ENCODE results near the gene PKN1. TPM values are rescaled to one million over a fixed set of nuclear protein-coding genes. Genes with fewer than 3 reads are reported as not detected.
"Not testable (repeated sequence)": the region's sequence is repeated elsewhere in the genome, so short reads cannot be mapped to it uniquely, and the experiment has no call there.

PKN1 gene
- total RNA-seq, 1 donor = 118 TPM

- no peaks in the 10 kb centered on the region for H3K27me3 ChIP-seq (ENCODE audit: insufficient read depth, low read length)
- peaks cover 34% of the 10 kb centered on the region for H3K4me1 ChIP-seq (ENCODE audit: insufficient read depth, low read length)
- no peak overlapping the region for H3K4me3 ChIP-seq (ENCODE audit: low read length)
- no peaks in the 10 kb centered on the region for H3K9me3 ChIP-seq (ENCODE audit: low read depth, low read length)
These were observed 30.6 kb upstream of the PKN1 start for GRCh38 chr19:14402332-14403144.

DNA sequence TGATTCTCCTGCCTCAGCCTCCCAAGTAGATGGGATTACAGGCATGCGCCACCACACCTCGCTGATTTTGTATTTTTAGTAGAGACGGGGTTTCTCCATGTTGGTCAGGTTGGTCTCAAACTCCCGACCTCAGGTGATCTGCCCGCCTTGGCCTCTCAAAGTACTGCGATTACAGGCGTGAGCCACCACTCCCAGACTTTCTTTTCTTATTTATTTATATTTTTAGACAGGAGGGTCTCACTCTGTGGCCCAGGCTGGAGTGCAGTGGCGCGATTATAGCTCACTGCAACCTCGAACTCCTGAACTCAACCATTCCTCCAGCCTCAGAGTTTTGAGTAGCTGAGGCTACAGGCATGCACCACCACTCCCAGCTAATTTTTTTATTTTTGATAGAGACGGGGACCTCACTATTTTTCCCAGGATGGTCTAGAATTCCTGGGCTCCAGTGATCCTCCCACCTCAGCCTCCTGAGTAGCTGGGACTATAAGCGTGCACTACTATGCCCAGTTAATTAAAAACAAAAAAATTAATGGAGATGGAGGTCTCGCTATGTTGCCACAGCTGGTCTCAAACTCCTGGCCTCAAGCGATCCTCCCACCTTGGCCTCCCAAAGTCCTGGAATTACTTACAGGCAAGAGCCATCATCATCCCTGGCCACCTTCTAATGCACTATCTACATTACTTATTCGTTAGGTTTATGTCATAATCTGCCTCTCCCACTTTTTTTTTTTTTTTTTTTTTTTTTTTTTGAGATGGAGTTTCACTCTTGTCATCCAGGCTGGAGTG, 29.8 kb upstream of the PKN1 start:
- H3K4me1 ChIP-seq (ENCODE audit: insufficient read depth, low read length) = peaks cover 34% of the 10 kb centered on the region
- not testable (repeated sequence) for H3K9me3 ChIP-seq (ENCODE audit: low read depth, low read length); H3K27me3 ChIP-seq (ENCODE audit: insufficient read depth, low read length); H3K4me3 ChIP-seq (ENCODE audit: low read length)

GRCh38 chr19:14404312-14404711, 28.8 kb upstream of the PKN1 start:
- peaks cover 38% of the 10 kb centered on the region for H3K4me1 ChIP-seq (ENCODE audit: insufficient read depth, low read length)

GRCh38 chr19:14405380-14405757, 27.7 kb upstream of the PKN1 start:
- no peak overlapping the region for H3K4me3 ChIP-seq (ENCODE audit: low read length)

More at GRCh38 chr19:14404312-14404711, 28.8 kb upstream of the PKN1 start:
- H3K9me3 ChIP-seq (ENCODE audit: low read depth, low read length) = no peaks in the 10 kb centered on the region
- no peak overlapping the region for H3K4me3 ChIP-seq (ENCODE audit: low read length)
- no peaks in the 10 kb centered on the region for H3K27me3 ChIP-seq (ENCODE audit: insufficient read depth, low read length)

DNA sequence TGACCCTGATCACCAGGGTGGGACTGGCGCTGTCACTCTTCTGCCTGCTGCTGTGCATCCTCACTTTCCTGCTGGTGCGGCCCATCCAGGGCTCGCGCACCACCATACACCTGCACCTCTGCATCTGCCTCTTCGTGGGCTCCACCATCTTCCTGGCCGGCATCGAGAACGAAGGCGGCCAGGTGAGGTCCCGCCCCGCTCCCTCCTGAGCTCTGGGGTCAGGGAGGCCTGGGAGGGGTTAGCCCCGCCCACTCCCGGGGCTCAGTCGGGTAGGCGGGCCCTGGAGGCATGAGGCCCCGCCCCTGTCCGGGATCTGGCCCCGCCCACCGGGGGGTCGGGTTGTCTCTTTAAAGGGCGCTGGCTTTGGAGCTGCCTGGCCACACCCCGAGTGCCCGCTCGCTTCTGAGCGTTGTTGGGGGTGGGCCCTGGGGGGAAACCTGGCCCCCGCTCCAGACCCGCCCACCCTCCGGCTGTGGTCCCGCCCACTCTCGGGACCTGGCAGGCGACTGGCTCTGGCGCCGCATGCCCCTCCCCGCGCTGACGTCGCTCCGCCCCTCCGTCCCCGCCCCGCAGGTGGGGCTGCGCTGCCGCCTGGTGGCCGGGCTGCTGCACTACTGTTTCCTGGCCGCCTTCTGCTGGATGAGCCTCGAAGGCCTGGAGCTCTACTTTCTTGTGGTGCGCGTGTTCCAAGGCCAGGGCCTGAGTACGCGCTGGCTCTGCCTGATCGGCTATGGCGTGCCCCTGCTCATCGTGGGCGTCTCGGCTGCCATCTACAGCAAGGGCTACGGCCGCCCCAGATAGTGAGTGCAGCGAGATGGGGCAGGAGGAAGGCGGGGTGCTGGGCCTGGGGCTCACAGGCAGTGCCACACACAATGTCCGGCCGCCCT, 27.1 kb upstream of the PKN1 start:
- H3K4me3 ChIP-seq (ENCODE audit: low read length) = no peak overlapping the region
- peaks cover 52% of the 10 kb centered on the region for H3K4me1 ChIP-seq (ENCODE audit: insufficient read depth, low read length)
- no peaks in the 10 kb centered on the region for H3K27me3 ChIP-seq (ENCODE audit: insufficient read depth, low read length)
- no peaks in the 10 kb centered on the region for H3K9me3 ChIP-seq (ENCODE audit: low read depth, low read length)

More at GRCh38 chr19:14405380-14405757, 27.7 kb upstream of the PKN1 start:
- Histone ChIP-seq H3K9me3 (ENCODE audit: low read depth, low read length) (no peaks in the 10 kb centered on the region), H3K27me3 (ENCODE audit: insufficient read depth, low read length) (no peaks in the 10 kb centered on the region), H3K4me1 (ENCODE audit: insufficient read depth, low read length) (peaks cover 48% of the 10 kb centered on the region)

GRCh38 chr19:14406645-14407401, 26.3 kb upstream of the PKN1 start:
- H3K4me1 ChIP-seq (ENCODE audit: insufficient read depth, low read length) = peaks cover 45% of the 10 kb centered on the region
- no peaks in the 10 kb centered on the region for H3K9me3 ChIP-seq (ENCODE audit: low read depth, low read length)
- H3K4me3 ChIP-seq (ENCODE audit: low read length) = no peak overlapping the region
- no peaks in the 10 kb centered on the region for H3K27me3 ChIP-seq (ENCODE audit: insufficient read depth, low read length)

- no peak overlapping the region for H3K4me3 ChIP-seq (ENCODE audit: low read length)
- no peaks in the 10 kb centered on the region for H3K9me3 ChIP-seq (ENCODE audit: low read depth, low read length)
- no peaks in the 10 kb centered on the region for H3K27me3 ChIP-seq (ENCODE audit: insufficient read depth, low read length)
- H3K4me1 ChIP-seq (ENCODE audit: insufficient read depth, low read length) = peaks cover 46% of the 10 kb centered on the region
These were observed 25.3 kb upstream of the PKN1 start for GRCh38 chr19:14407605-14408484.

- H3K4me3 ChIP-seq (ENCODE audit: low read length) = no peak overlapping the region
- H3K27me3 ChIP-seq (ENCODE audit: insufficient read depth, low read length) = no peaks in the 10 kb centered on the region
- H3K4me1 ChIP-seq (ENCODE audit: insufficient read depth, low read length) = peaks cover 52% of the 10 kb centered on the region
- no peaks in the 10 kb centered on the region for H3K9me3 ChIP-seq (ENCODE audit: low read depth, low read length)
These were observed 24.5 kb upstream of the PKN1 start for GRCh38 chr19:14408491-14409145.

- Histone ChIP-seq H3K27me3 (ENCODE audit: insufficient read depth, low read length) (no peaks in the 10 kb centered on the region), H3K4me3 (ENCODE audit: low read length) (no peak overlapping the region), H3K4me1 (ENCODE audit: insufficient read depth, low read length) (peaks cover 57% of the 10 kb centered on the region), H3K9me3 (ENCODE audit: low read depth, low read length) (no peaks in the 10 kb centered on the region)
These were observed 23.7 kb upstream of the PKN1 start for GRCh38 chr19:14409146-14410023.

GRCh38 chr19:14410091-14411051, 22.7 kb upstream of the PKN1 start:
- Histone ChIP-seq H3K4me1 (ENCODE audit: insufficient read depth, low read length) (peaks cover 65% of the 10 kb centered on the region), H3K9me3 (ENCODE audit: low read depth, low read length) (no peaks in the 10 kb centered on the region), H3K27me3 (ENCODE audit: insufficient read depth, low read length) (no peaks in the 10 kb centered on the region), H3K4me3 (ENCODE audit: low read length) (no peak overlapping the region)

- Histone ChIP-seq H3K4me1 (ENCODE audit: insufficient read depth, low read length) (peaks cover 67% of the 10 kb centered on the region), H3K9me3 (ENCODE audit: low read depth, low read length) (no peaks in the 10 kb centered on the region), H3K4me3 (ENCODE audit: low read length) (no peak overlapping the region), H3K27me3 (ENCODE audit: insufficient read depth, low read length) (no peaks in the 10 kb centered on the region)
These were observed 21.8 kb upstream of the PKN1 start for GRCh38 chr19:14411161-14411937.

Data from mononuclear cell (primary cell).